ENCODE results near the gene OTUD7B. TPM values are rescaled to one million over a fixed set of nuclear protein-coding genes. Genes with fewer than 3 reads are reported as not detected.

OTUD7B gene
- total and polyA plus RNA-seq, 2 experiments from 2014 or later, result 3.5 to 20.1 TPM

DNA sequence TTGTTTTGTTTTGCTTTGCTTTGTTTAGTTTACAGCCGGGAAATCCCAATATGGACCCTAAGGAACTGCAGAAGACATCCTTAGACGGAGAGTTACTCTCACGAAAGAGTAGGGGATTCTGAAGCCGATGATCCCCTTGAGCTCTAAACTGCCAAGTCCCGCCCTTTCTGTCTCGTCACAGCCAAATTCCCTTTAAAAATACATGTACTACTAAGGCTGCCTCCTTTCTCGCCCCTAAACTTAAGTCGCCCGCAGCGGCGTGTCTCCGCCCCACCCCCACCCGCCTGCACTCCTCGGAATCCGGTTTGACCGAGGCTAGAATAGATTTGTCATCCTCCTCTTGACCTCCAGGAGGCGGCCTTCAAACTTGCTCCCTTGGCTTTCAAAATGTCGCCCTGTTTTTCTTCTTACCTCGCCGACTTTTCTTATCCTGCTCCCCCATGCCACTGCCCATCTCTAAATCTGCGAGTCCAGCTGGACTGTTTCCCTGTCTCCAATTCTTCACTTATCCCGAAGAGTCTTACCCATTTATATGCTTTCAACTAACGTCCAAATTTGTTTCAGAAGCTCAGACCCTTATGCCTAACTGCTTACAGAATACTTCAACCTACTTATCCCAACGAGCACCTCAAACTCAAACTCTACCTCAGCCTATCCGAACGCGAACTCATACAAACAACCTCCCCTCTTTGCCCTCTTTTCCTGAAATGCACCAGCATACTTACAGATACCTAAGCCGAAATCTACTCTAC, 122.1 kb downstream of the OTUD7B start:
- Histone ChIP-seq H3K27me3 (replicated peaks; ENCODE audit: insufficient read depth) (no peaks in the 10 kb centered on the region), H3F3A (ENCODE audit: insufficient read depth) (peaks cover 33% of the 10 kb centered on the region), H3K9ac (peak overlapping the region; percentile 94), H3K4me3 (peak overlapping the region; percentile 81), H3K79me2 (ENCODE audit: insufficient read depth) (peaks cover 20% of the 10 kb centered on the region), H2AFZ (peak overlapping the region; percentile 90), H3K9me2 (ENCODE audit: insufficient read depth) (no peaks in the 10 kb centered on the region), H3K4me1 (ENCODE audit: insufficient read depth) (peaks cover 12% of the 10 kb centered on the region), H3K36me3 (ENCODE audit: low read depth) (no peaks in the 10 kb centered on the region), H4K20me1 (ENCODE audit: insufficient read depth) (no peaks in the 10 kb centered on the region), H3K27ac (peak overlapping the region; percentile 98), H3K4me2 (ENCODE audit: unreplicated experiment) (peak overlapping the region; percentile 91), H3K9me3 (ENCODE audit: low read depth) (no peaks in the 10 kb centered on the region)
- in situ Hi-C loops (cut with MboI), result no loop called here
- no peak for TF ChIP-seq EZH2phosphoT487 (IDR thresholded peaks at IDR 0.05; ENCODE audit: insufficient read depth, low read depth)
- TF ChIP-seq EZH2 (IDR thresholded peaks at IDR 0.05; ENCODE audit: insufficient read depth, poor library complexity, severe bottlenecking), result no peak
- DNase-seq, result peak; percentile 94
- WGBS, 2 experiments (ENCODE audit: low coverage in 1 of 2, low lambda C conversion rate in 2 of 2, missing lambda C conversion rate in 2 of 2), result 1 to 2% methylated on average over 24 to 28 of the region's 28 CpGs

Other genes with a start within 250 kb of the OTUD7B start
- gene FCGR1A, start 228.0 kb downstream of the OTUD7B start, total RNA-seq (2014; rRNA removed; shearing (Covaris generic)), result not detected in 2 replicates
- gene FCGR1A, start 228.0 kb downstream of the OTUD7B start, polyA plus RNA-seq (2016; fragmentation: Nextera tagmentation; extraction: Ambion mirVana), result not detected in 2 replicates
- gene BOLA1, start 111.2 kb downstream of the OTUD7B start, total RNA-seq (2014; rRNA removed; shearing (Covaris generic)), result 12.3 and 16.4 TPM in 2 replicates
- 18.6 and 20.1 TPM in 2 replicates for gene BOLA1, start 111.2 kb downstream of the OTUD7B start, polyA plus RNA-seq (2016; fragmentation: Nextera tagmentation; extraction: Ambion mirVana)
- 0.51 and 1.1 TPM in 2 replicates for gene SV2A, start 92.9 kb downstream of the OTUD7B start, total RNA-seq (2014; rRNA removed; shearing (Covaris generic))
- gene SV2A, start 92.9 kb downstream of the OTUD7B start, polyA plus RNA-seq (2016; fragmentation: Nextera tagmentation; extraction: Ambion mirVana), result 0.36 and 0.60 TPM in 2 replicates
- 12.3 and 17.5 TPM in 2 replicates for gene SF3B4, start 82.9 kb downstream of the OTUD7B start, total RNA-seq (2014; rRNA removed; shearing (Covaris generic))
- 98.0 and 106 TPM in 2 replicates for gene SF3B4, start 82.9 kb downstream of the OTUD7B start, polyA plus RNA-seq (2016; fragmentation: Nextera tagmentation; extraction: Ambion mirVana)
- gene MTMR11, start 73.8 kb downstream of the OTUD7B start, total RNA-seq (2014; rRNA removed; shearing (Covaris generic)), result 7.7 and 13.1 TPM in 2 replicates
- gene MTMR11, start 73.8 kb downstream of the OTUD7B start, polyA plus RNA-seq (2016; fragmentation: Nextera tagmentation; extraction: Ambion mirVana), result 11.9 and 12.4 TPM in 2 replicates
- gene VPS45, start 57.0 kb upstream of the OTUD7B start, total RNA-seq (2014; rRNA removed; shearing (Covaris generic)), result 42.0 and 49.2 TPM in 2 replicates
- gene VPS45, start 57.0 kb upstream of the OTUD7B start, polyA plus RNA-seq (2016; fragmentation: Nextera tagmentation; extraction: Ambion mirVana), result 38.9 and 41.7 TPM in 2 replicates
- gene PLEKHO1, start 139.2 kb upstream of the OTUD7B start, total RNA-seq (2014; rRNA removed; shearing (Covaris generic)), result 24.8 and 26.9 TPM in 2 replicates
- gene PLEKHO1, start 139.2 kb upstream of the OTUD7B start, polyA plus RNA-seq (2016; fragmentation: Nextera tagmentation; extraction: Ambion mirVana), result 30.7 and 34.8 TPM in 2 replicates
- gene ANP32E, start 225.4 kb upstream of the OTUD7B start, total RNA-seq (2014; rRNA removed; shearing (Covaris generic)), result 13.5 and 14.4 TPM in 2 replicates
- gene ANP32E, start 225.4 kb upstream of the OTUD7B start, polyA plus RNA-seq (2016; fragmentation: Nextera tagmentation; extraction: Ambion mirVana), result 52.9 and 55.2 TPM in 2 replicates
- not detected in 2 replicates for gene CA14, start 247.0 kb upstream of the OTUD7B start, total RNA-seq (2014; rRNA removed; shearing (Covaris generic))
- 0.16 TPM in 1 of 2 replicates, not detected in the other for gene CA14, start 247.0 kb upstream of the OTUD7B start, polyA plus RNA-seq (2016; fragmentation: Nextera tagmentation; extraction: Ambion mirVana)